Activated T-cell treated with anti-CD3 and anti-CD28 coated beads, Interleukin-2, amount 50 U/mL, for 72 hours (primary cell): Measurements from ENCODE around the gene PLEK2. TPM values are rescaled to one million over a fixed set of nuclear protein-coding genes. Genes with fewer than 3 reads are reported as not detected.
"Not testable (repeated sequence)": the region's sequence is repeated elsewhere in the genome, so short reads cannot be mapped to it uniquely, and the experiment has no call there.

Experiments
- ATAC-seq, 2 donors: fragments of 150-1000 bp; cut with Tn5 transposase; replicated peaks in 1 of 2; 2 replicates each; pipeline ENCODE4 v1.10.0; 2021; ENCODE audit warnings: moderate library complexity in 2 of 2, mild to moderate bottlenecking in 1 of 2
- DNase-seq, 2 donors: peaks; one replicate each; pipeline ENCODE4 v3.0.0; 2021 to 2022; ENCODE audit warnings: mixed read lengths in 1 of 2
- H3K27ac Mint-ChIP-seq: one replicate; pipeline ENCODE4 v1.8.0; 2022; ENCODE audit warnings: mild to moderate bottlenecking, moderate library complexity, mixed read lengths
- H3K27me3 Mint-ChIP-seq: one replicate; pipeline ENCODE4 v1.8.0; 2022; ENCODE audit warnings: low read depth, mixed read lengths
- H3K36me3 Mint-ChIP-seq, 2 donors: one replicate each; pipeline ENCODE4 v1.8.0; 2022; ENCODE audit warnings: mixed read lengths in 2 of 2, mild to moderate bottlenecking in 1 of 2; ENCODE audit not compliant: insufficient read depth in 2 of 2
- H3K4me1 Mint-ChIP-seq: one replicate; pipeline ENCODE4 v1.8.0; 2022; ENCODE audit warnings: low read depth, mixed read lengths
- H3K4me3 Mint-ChIP-seq, 2 donors: one replicate each; pipeline ENCODE4 v1.8.0; 2022; ENCODE audit warnings: mild to moderate bottlenecking in 2 of 2, mixed read lengths in 2 of 2, moderate library complexity in 2 of 2
- H3K9me3 Mint-ChIP-seq, 2 donors: one replicate each; pipeline ENCODE4 v1.8.0; 2022; ENCODE audit warnings: mixed read lengths in 2 of 2
- total RNA-seq, 2 donors: library from RNA; stranded (reverse); gene quantifications; one replicate each; pipeline ENCODE4 v1.2.3, GENCODE V29; 2022

PLEK2 gene
- total RNA-seq, 2 donors from 2014 or later = 0.84 to 1.4 TPM

GRCh38 chr14:67408122-67408801, 3.7 kb downstream of the PLEK2 start:
- not testable (repeated sequence) for H3K4me3 Mint-ChIP-seq, H3K36me3 Mint-ChIP-seq, DNase-seq, H3K27me3 Mint-ChIP-seq, ATAC-seq, H3K4me1 Mint-ChIP-seq, H3K9me3 Mint-ChIP-seq, H3K27ac Mint-ChIP-seq

DNA sequence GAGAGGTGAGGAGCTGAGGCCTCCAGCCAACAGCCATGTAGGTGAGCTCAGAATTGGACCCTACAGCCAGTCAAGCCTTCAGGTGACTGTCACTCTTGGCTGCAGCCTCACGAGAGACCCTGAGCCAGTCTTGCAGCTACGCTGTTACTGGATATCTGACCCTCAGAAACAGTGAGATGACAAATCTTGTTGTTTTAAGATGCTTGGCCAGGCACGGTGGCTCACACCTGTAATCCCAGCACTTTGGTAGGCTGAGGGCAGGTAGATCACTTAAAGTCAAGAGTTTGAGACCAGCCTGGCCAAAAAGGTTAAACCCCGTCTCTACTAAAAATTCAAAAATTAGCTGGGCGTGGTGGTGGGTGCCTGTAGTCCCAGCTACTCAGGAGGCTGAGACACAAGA, 6.2 kb downstream of the PLEK2 start:
- Mint-ChIP-seq H3K4me1 (no peaks in the 10 kb centered on the region), H3K27me3 (peaks cover 3% of the 10 kb centered on the region), H3K27ac (no peak overlapping the region), H3K36me3 (no peaks in the 10 kb centered on the region), H3K4me3 (no peak overlapping the region), H3K9me3 (no peaks in the 10 kb centered on the region)
- ATAC-seq (no peak), DNase-seq (no peak)

- no peaks in the 10 kb centered on the region for H3K27me3 Mint-ChIP-seq
- no peak overlapping the region for H3K4me3 Mint-ChIP-seq
- no peak overlapping the region for H3K27ac Mint-ChIP-seq
- H3K36me3 Mint-ChIP-seq = no peaks in the 10 kb centered on the region
- no peak for DNase-seq
- H3K9me3 Mint-ChIP-seq = no peaks in the 10 kb centered on the region
- ATAC-seq = no peak
- H3K4me1 Mint-ChIP-seq = no peaks in the 10 kb centered on the region
Observed at GRCh38 chr14:67400434-67400833, 11.5 kb downstream of the PLEK2 start.

DNA sequence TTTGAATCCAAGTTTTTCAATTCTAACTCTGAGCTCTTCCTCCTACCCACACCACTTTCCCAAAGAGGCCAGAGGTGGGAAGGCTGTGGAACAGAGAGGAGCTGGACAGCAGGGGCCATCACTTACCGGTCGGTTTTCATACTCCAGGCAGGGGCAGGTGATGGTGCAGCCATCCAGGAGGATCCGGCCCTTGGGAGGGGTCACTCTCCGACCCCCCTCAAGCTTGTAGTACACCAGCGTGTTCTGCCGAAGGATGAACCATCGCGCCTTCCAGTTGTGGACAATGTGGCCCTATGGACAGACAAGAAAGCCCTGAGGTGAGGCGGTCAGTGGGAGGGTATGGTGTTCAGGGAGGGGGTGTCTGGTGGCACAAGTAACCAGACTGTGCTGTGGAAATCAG, 14.4 kb downstream of the PLEK2 start:
- Mint-ChIP-seq H3K4me1 (no peaks in the 10 kb centered on the region), H3K27ac (no peak overlapping the region), H3K36me3 (no peaks in the 10 kb centered on the region), H3K9me3 (no peaks in the 10 kb centered on the region), H3K27me3 (no peaks in the 10 kb centered on the region), H3K4me3 (no peak overlapping the region)
- ATAC-seq = no peak
- no peak for DNase-seq

- Mint-ChIP-seq H3K27me3 (no peaks in the 10 kb centered on the region), H3K27ac (no peak overlapping the region), H3K9me3 (no peaks in the 10 kb centered on the region), H3K4me1 (no peaks in the 10 kb centered on the region), H3K4me3 (no peak overlapping the region), H3K36me3 (no peaks in the 10 kb centered on the region)
- DNase-seq = no peak
- no peak for ATAC-seq
Observed at GRCh38 chr14:67396381-67396970, 15.5 kb downstream of the PLEK2 start.

GRCh38 chr14:67395876-67396189, 16.1 kb downstream of the PLEK2 start:
- peak overlapping the region; percentile 27 for H3K27ac Mint-ChIP-seq
- no peaks in the 10 kb centered on the region for H3K27me3 Mint-ChIP-seq
- H3K4me3 Mint-ChIP-seq = no peak overlapping the region
- ATAC-seq (no peak), DNase-seq (no peak)
- no peaks in the 10 kb centered on the region for H3K4me1 Mint-ChIP-seq
- no peaks in the 10 kb centered on the region for H3K9me3 Mint-ChIP-seq
- H3K36me3 Mint-ChIP-seq = no peaks in the 10 kb centered on the region

DNA sequence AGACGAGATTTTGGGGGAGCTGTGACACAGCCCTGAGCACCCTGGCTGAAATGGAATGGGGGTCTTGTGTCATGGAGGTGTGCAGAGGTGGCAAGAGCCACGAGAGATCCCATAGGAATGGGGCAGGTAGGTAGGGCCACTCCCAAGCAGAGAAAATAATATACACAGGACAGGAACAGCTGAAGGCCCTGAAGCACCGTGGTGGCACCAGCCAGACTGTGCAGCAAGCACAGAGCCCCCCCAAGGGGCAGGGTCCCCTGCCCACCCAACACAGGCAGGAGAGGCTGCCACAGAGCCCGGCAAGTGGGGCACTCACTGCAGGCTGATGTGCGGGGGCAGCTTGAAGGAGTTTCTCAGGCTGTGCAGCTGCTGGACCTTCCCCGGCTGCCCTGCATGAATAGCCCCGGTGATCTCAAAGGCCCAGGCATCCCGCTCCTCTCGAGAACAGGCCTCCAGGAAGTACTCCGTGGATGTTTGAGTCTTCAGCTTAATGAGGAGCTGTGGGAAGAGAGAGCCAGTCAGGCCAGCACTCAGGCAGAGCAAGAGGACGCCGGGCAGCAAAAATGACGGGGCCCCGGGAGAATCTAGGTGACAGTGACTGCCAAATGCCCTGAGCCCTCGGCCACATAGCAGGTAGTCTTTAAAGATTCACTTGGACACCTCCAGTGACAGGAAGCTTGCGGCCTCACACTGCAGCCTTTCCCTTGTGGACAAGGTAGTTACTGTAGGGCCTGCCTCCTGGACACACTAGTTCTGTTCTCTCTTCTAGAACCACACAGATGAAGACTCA, 16.7 kb downstream of the PLEK2 start:
- Mint-ChIP-seq H3K36me3 (no peaks in the 10 kb centered on the region), H3K9me3 (no peaks in the 10 kb centered on the region), H3K4me1 (no peaks in the 10 kb centered on the region), H3K27me3 (no peaks in the 10 kb centered on the region), H3K27ac (no peak overlapping the region), H3K4me3 (no peak overlapping the region)
- no peak for ATAC-seq
- no peak for DNase-seq

DNA sequence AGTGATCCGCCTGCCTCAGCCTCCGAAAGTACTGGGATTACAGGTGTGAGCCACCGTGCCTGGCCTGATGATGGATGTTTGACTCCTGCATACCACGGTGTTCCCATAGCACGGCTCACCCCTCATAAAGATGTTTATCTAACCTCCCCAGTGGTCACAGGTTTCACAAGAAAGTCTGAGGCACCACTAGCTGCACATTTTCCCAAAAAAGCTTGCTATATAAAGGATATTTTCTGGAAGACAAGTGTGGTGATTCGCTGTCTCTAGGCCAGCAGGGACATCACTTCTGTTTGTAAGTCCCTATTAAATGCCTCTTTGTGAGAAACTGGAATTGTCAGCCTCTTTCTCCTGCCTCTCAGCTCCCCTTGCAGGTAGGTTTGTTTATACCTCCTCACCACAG, 18.3 kb downstream of the PLEK2 start:
- ATAC-seq (no peak), DNase-seq (no peak)
- no peaks in the 10 kb centered on the region for H3K27me3 Mint-ChIP-seq
- no peaks in the 10 kb centered on the region for H3K36me3 Mint-ChIP-seq
- no peak overlapping the region for H3K27ac Mint-ChIP-seq
- no peaks in the 10 kb centered on the region for H3K4me1 Mint-ChIP-seq
- no peak overlapping the region for H3K4me3 Mint-ChIP-seq
- no peaks in the 10 kb centered on the region for H3K9me3 Mint-ChIP-seq

GRCh38 chr14:67392800-67393199, 19.2 kb downstream of the PLEK2 start:
- no peak overlapping the region for H3K4me3 Mint-ChIP-seq
- no peaks in the 10 kb centered on the region for H3K27me3 Mint-ChIP-seq
- ATAC-seq (no peak), DNase-seq (no peak)
- H3K27ac Mint-ChIP-seq = no peak overlapping the region
- no peaks in the 10 kb centered on the region for H3K4me1 Mint-ChIP-seq
- no peaks in the 10 kb centered on the region for H3K9me3 Mint-ChIP-seq
- no peaks in the 10 kb centered on the region for H3K36me3 Mint-ChIP-seq

GRCh38 chr14:67392123-67392522, 19.8 kb downstream of the PLEK2 start:
- Mint-ChIP-seq H3K4me3 (no peak overlapping the region), H3K27me3 (no peaks in the 10 kb centered on the region), H3K36me3 (no peaks in the 10 kb centered on the region), H3K4me1 (no peaks in the 10 kb centered on the region), H3K9me3 (no peaks in the 10 kb centered on the region), H3K27ac (no peak overlapping the region)
- no peak for ATAC-seq
- no peak for DNase-seq

- Mint-ChIP-seq H3K9me3 (no peaks in the 10 kb centered on the region), H3K36me3 (peaks cover 0 to 2% of the 10 kb centered on the region in 2 donors), H3K27ac (no peak overlapping the region), H3K27me3 (no peaks in the 10 kb centered on the region), H3K4me3 (no peak overlapping the region), H3K4me1 (no peaks in the 10 kb centered on the region)
- DNase-seq (no peak), ATAC-seq (peak in 1 of 2 donors; percentile 15)
Observed at GRCh38 chr14:67391268-67391667, 20.7 kb downstream of the PLEK2 start.

GRCh38 chr14:67389811-67390534, 22.0 kb downstream of the PLEK2 start:
- Mint-ChIP-seq H3K27me3 (no peaks in the 10 kb centered on the region), H3K4me3 (no peak overlapping the region), H3K36me3 (peaks cover 2 to 4% of the 10 kb centered on the region in 2 donors), H3K27ac (no peak overlapping the region), H3K9me3 (no peaks in the 10 kb centered on the region), H3K4me1 (no peaks in the 10 kb centered on the region)
- ATAC-seq (no peak), DNase-seq (no peak)

GRCh38 chr14:67389275-67389674, 22.7 kb downstream of the PLEK2 start:
- no peak overlapping the region for H3K4me3 Mint-ChIP-seq
- H3K4me1 Mint-ChIP-seq = no peaks in the 10 kb centered on the region
- no peaks in the 10 kb centered on the region for H3K9me3 Mint-ChIP-seq
- DNase-seq = no peak
- peaks cover 2 to 8% of the 10 kb centered on the region in 2 donors for H3K36me3 Mint-ChIP-seq
- no peak for ATAC-seq
- no peaks in the 10 kb centered on the region for H3K27me3 Mint-ChIP-seq
- H3K27ac Mint-ChIP-seq = no peak overlapping the region
